Nephron (organoid): Measurements from ENCODE around the gene SYT13.

Source experiments
- H3K27ac Mint-ChIP-seq, 3 experiments: 2 replicates each; pipeline ENCODE4 v1.8.0; 2020; ENCODE audit warnings: mixed read lengths in 3 of 3, mild to moderate bottlenecking in 2 of 3, moderate library complexity in 1 of 3
- H3K27me3 Mint-ChIP-seq: 2 replicates; pipeline ENCODE4 v1.8.0; 2021; ENCODE audit warnings: low read depth, mild to moderate bottlenecking, moderate library complexity, mixed read lengths
- H3K36me3 Mint-ChIP-seq: 2 replicates; pipeline ENCODE4 v1.8.0; 2020; ENCODE audit warnings: low read depth, mixed read lengths
- H3K4me1 Mint-ChIP-seq: 2 replicates; pipeline ENCODE4 v1.8.0; 2020; ENCODE audit warnings: mixed read lengths
- H3K4me3 Mint-ChIP-seq, 3 experiments: 2 replicates each; pipeline ENCODE4 v1.8.0; 2020; ENCODE audit warnings: mild to moderate bottlenecking in 3 of 3, mixed read lengths in 3 of 3, moderate library complexity in 2 of 3
- H3K9me3 Mint-ChIP-seq: 2 replicates; pipeline ENCODE4 v1.8.0; 2020; ENCODE audit warnings: mixed read lengths
- TF ChIP-seq, protein P1 (sequence below), 3 experiments: fragments of 200-600 bp; sonication (generic); IDR thresholded peaks; one replicate each; pipeline ENCODE4 v1.5.0; 2021; ENCODE audit warnings: antibody characterized with exemption in 3 of 3; ENCODE audit not compliant: unreplicated experiment in 3 of 3

Gene SYT13

GRCh38 chr11:45233121-45233803 is 52.9 kb downstream of the SYT13 start:
- peaks cover 12% of the 10 kb centered on the region for H3K36me3 Mint-ChIP-seq
- TF ChIP-seq, protein P1, sequence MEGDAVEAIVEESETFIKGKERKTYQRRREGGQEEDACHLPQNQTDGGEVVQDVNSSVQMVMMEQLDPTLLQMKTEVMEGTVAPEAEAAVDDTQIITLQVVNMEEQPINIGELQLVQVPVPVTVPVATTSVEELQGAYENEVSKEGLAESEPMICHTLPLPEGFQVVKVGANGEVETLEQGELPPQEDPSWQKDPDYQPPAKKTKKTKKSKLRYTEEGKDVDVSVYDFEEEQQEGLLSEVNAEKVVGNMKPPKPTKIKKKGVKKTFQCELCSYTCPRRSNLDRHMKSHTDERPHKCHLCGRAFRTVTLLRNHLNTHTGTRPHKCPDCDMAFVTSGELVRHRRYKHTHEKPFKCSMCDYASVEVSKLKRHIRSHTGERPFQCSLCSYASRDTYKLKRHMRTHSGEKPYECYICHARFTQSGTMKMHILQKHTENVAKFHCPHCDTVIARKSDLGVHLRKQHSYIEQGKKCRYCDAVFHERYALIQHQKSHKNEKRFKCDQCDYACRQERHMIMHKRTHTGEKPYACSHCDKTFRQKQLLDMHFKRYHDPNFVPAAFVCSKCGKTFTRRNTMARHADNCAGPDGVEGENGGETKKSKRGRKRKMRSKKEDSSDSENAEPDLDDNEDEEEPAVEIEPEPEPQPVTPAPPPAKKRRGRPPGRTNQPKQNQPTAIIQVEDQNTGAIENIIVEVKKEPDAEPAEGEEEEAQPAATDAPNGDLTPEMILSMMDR (IDR thresholded peaks at IDR 0.05; ENCODE audit: unreplicated experiment in 3 of 3): peak; percentile 73 to 76 (median 76)
- no peak overlapping the region for H3K27ac Mint-ChIP-seq
- peaks cover 17% of the 10 kb centered on the region for H3K27me3 Mint-ChIP-seq
- H3K9me3 Mint-ChIP-seq: no peaks in the 10 kb centered on the region
- no peak overlapping the region for H3K4me3 Mint-ChIP-seq
- peaks cover 6% of the 10 kb centered on the region for H3K4me1 Mint-ChIP-seq

GRCh38 chr11:45232341-45233080 is 53.6 kb downstream of the SYT13 start:
- H3K36me3 Mint-ChIP-seq: peaks cover 19% of the 10 kb centered on the region
- no peaks in the 10 kb centered on the region for H3K9me3 Mint-ChIP-seq
- peaks cover 14% of the 10 kb centered on the region for H3K27me3 Mint-ChIP-seq
- no peak overlapping the region for H3K27ac Mint-ChIP-seq
- no peaks in the 10 kb centered on the region for H3K4me1 Mint-ChIP-seq
- no peak overlapping the region for H3K4me3 Mint-ChIP-seq
- TF ChIP-seq, protein P1 (IDR thresholded peaks at IDR 0.05; ENCODE audit: unreplicated experiment in 3 of 3): no peak

DNA sequence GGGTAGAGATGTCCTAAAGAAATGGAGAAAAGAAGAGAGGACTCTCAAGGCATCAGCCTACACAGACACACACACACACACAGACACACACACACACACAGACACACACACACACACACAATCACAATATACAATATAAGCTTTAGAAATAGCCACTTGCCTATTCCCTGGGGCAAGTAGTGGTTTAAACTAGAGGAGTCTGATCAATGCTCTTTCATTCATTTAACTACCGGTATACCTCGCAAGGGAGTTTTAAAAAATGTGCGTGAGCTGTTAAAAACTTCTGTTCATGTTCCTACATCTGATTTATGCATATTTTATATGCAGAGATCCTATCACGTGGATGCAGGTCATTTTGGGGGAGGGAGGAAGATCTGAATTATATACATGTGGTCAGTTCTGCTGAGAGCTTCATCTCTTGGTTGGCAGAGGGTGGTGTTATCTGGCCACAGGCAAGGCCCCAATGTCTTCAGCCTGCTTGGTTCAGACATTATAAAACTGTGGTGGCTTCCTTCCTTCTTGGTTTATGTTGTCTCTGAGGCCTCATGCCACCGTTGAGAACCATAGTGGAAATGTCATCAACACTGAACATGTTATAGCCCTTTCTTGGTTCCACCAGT is 56.6 kb downstream of the SYT13 start:
- no peak overlapping the region for H3K27ac Mint-ChIP-seq
- H3K27me3 Mint-ChIP-seq: no peaks in the 10 kb centered on the region
- H3K36me3 Mint-ChIP-seq: peaks cover 48% of the 10 kb centered on the region
- no peaks in the 10 kb centered on the region for H3K9me3 Mint-ChIP-seq
- TF ChIP-seq, protein P1 (IDR thresholded peaks at IDR 0.05; ENCODE audit: unreplicated experiment in 3 of 3): no peak
- H3K4me3 Mint-ChIP-seq: no peak overlapping the region
- no peaks in the 10 kb centered on the region for H3K4me1 Mint-ChIP-seq

GRCh38 chr11:45227836-45228235 is 58.3 kb downstream of the SYT13 start:
- TF ChIP-seq, protein P1 (IDR thresholded peaks at IDR 0.05; ENCODE audit: unreplicated experiment in 3 of 3): no peak
- H3K27ac Mint-ChIP-seq: no peak overlapping the region
- no peaks in the 10 kb centered on the region for H3K4me1 Mint-ChIP-seq
- H3K27me3 Mint-ChIP-seq: no peaks in the 10 kb centered on the region
- H3K4me3 Mint-ChIP-seq: no peak overlapping the region
- H3K9me3 Mint-ChIP-seq: no peaks in the 10 kb centered on the region
- peaks cover 58% of the 10 kb centered on the region for H3K36me3 Mint-ChIP-seq

GRCh38 chr11:45226901-45227300 is 59.2 kb downstream of the SYT13 start:
- H3K36me3 Mint-ChIP-seq: peaks cover 64% of the 10 kb centered on the region

More at GRCh38 chr11:45226901-45227300, 59.2 kb downstream of the SYT13 start:
- no peaks in the 10 kb centered on the region for H3K4me1 Mint-ChIP-seq
- H3K27ac Mint-ChIP-seq: no peak overlapping the region
- H3K27me3 Mint-ChIP-seq: no peaks in the 10 kb centered on the region
- H3K9me3 Mint-ChIP-seq: no peaks in the 10 kb centered on the region
- no peak overlapping the region for H3K4me3 Mint-ChIP-seq
- TF ChIP-seq, protein P1 (IDR thresholded peaks at IDR 0.05; ENCODE audit: unreplicated experiment in 3 of 3): no peak
